ENCODE results near the gene HLA-DQB2.
"Not testable (repeated sequence)": the region's sequence is repeated elsewhere in the genome, so short reads cannot be mapped to it uniquely, and the experiment has no call there.

Gene HLA-DQB2

GRCh38 chr6:32763421-32763820 lies at the start of gene HLA-DQB2:
TSS of gene HLA-DQB2 (minus strand) at chr6:32763532. CDS start at chr6:32763470, 62 bp downstream.
- DNase-seq = peak in 1 of 2 experiments; percentile 6

- DNase-seq = no peak
These were observed 45.8 kb upstream of the HLA-DQB2 start for GRCh38 chr6:32809171-32809570.

GRCh38 chr6:32807020-32807580 lies 43.8 kb upstream of the HLA-DQB2 start:
- no peak for DNase-seq

- not testable (repeated sequence) for DNase-seq
These were observed 42.1 kb upstream of the HLA-DQB2 start for GRCh38 chr6:32805404-32805803.

- no peak for DNase-seq
These were observed 40.1 kb upstream of the HLA-DQB2 start for GRCh38 chr6:32803416-32803815.

- no peak for DNase-seq
These were observed 36.4 kb upstream of the HLA-DQB2 start for GRCh38 chr6:32799740-32800139.

GRCh38 chr6:32799168-32799567 lies 35.8 kb upstream of the HLA-DQB2 start:
- no peak for DNase-seq

GRCh38 chr6:32796848-32797776 lies 33.8 kb upstream of the HLA-DQB2 start:
- DNase-seq = peak in 1 of 2 experiments; percentile 31

- no peak for DNase-seq
These were observed 31.2 kb upstream of the HLA-DQB2 start for GRCh38 chr6:32794510-32794909.

- no peak for DNase-seq
These were observed 29.6 kb upstream of the HLA-DQB2 start for GRCh38 chr6:32792901-32793435.

GRCh38 chr6:32790306-32790705 lies 27.0 kb upstream of the HLA-DQB2 start:
- DNase-seq = no peak

GRCh38 chr6:32785781-32786533 lies 22.6 kb upstream of the HLA-DQB2 start:
- DNase-seq = peak in 1 of 2 experiments; percentile 67

- DNase-seq = not testable (repeated sequence)
These were observed 19.6 kb upstream of the HLA-DQB2 start for GRCh38 chr6:32782923-32783322.

- no peak for DNase-seq
These were observed 15.7 kb upstream of the HLA-DQB2 start for GRCh38 chr6:32779036-32779435.

GRCh38 chr6:32775071-32775470 lies 11.7 kb upstream of the HLA-DQB2 start:
- DNase-seq = no peak

- DNase-seq = no peak
These were observed 11.1 kb upstream of the HLA-DQB2 start for GRCh38 chr6:32774426-32774825.

- no peak for DNase-seq
These were observed 9.3 kb upstream of the HLA-DQB2 start for GRCh38 chr6:32772656-32773055.

GRCh38 chr6:32764048-32764447 lies 716 bp upstream of the HLA-DQB2 start:
- no peak for DNase-seq

- DNase-seq = no peak
These were observed 1.8 kb downstream of the HLA-DQB2 start for GRCh38 chr6:32761548-32761947.

- no peak for DNase-seq
These were observed 2.3 kb downstream of the HLA-DQB2 start for GRCh38 chr6:32761072-32761471.

GRCh38 chr6:32759669-32760068 lies 3.7 kb downstream of the HLA-DQB2 start:
- DNase-seq = no peak

- DNase-seq = no peak
These were observed 10.8 kb downstream of the HLA-DQB2 start for GRCh38 chr6:32752580-32752979.

GRCh38 chr6:32745649-32746048 lies 17.7 kb downstream of the HLA-DQB2 start:
- DNase-seq = not testable (repeated sequence)
